ENCODE results near the gene CDK6.

GRCh38 chr7:92820191-92820590 is 16.2 kb downstream of the CDK6 start:
- no peak for TF ChIP-seq CTCF (conservative IDR thresholded peaks at IDR 0.05 in 1 of 2, IDR thresholded peaks at IDR 0.05 in 1 of 2; ENCODE audit: extremely low read depth in 1 of 2, insufficient read depth in 1 of 2, low read depth in 1 of 2, low read length in 2 of 2)
- no peak for TF ChIP-seq EZH2 (IDR thresholded peaks at IDR 0.05; ENCODE audit: borderline replicate concordance, low read length)

Measured in mammary epithelial cell (primary cell).